ENCODE data around the gene SYF2.

Gene SYF2

GRCh38 chr1:25182629-25183028 lies 49.7 kb downstream of the SYF2 start:
- DNase-seq: no peak

DNA sequence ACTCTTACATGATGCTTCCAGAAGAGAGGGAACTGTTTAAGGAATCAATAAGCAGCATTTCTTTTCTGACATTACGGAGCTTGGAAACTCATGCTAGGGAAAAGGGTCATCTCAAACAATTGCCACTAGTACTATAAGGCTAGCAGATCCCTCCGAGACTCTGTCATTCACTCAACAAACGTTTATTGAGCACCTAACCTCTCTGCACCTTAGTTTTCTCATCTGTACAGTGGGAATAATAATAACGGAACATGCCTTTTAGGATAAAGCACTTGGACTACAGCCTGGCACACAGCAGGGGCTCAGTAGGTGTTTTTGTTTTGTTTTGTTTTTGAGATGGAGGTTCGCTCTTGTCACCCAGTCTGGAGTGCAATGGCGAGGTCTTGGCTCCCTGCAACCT lies 51.3 kb downstream of the SYF2 start:
- DNase-seq: no peak

DNA sequence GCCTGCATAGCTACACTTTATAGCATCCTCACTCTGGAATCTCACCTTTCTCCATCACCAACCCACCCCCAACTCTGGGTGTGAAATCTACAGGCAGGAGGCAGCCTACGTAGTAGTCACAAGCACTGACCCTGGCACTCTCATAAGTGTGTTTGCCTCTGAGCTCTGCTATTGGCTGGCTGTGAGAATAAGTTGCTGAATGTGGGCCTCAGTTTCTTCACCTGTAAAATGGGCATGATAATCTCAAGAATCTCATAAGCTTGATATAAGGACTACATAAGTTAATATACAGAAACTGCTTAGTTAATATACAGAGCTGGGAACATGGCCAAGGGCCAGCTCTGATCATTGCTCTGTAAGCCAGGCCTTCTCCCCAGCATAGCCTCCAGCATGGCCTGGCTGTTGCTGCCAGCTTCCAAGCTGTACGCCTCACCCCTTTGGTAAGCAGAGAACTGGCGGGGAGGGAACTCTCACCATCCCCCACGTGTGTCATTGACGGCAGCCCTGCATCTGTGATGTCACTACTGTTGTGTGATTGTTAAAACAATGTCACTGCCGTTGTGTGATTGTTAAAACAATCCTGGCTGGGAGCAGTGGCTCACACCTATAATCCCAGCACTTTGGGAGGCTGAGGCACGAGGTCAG lies 53.3 kb downstream of the SYF2 start:
- DNase-seq: no peak

- no peak for DNase-seq
Observed at GRCh38 chr1:25174730-25175612, 57.3 kb downstream of the SYF2 start.

GRCh38 chr1:25174363-25174729 lies 58.0 kb downstream of the SYF2 start:
- DNase-seq: no peak

GRCh38 chr1:25173809-25174340 lies 58.4 kb downstream of the SYF2 start:
- no peak for DNase-seq

Measured in 8988T (cell line).